H1 (cell line): Measurements from ENCODE around the gene CTNNBL1. TPM values are rescaled to one million over a fixed set of nuclear protein-coding genes. Genes with fewer than 3 reads are reported as not detected.

Experiments
- RAD21 ChIP-seq, 2 experiments: IDR thresholded peaks in 1 of 2; conservative IDR thresholded peaks in 1 of 2; 2 replicates each; pipeline ENCODE4 v1.6.1; 2011; ENCODE audit warnings: low read depth in 2 of 2, low read length in 2 of 2, improper control_type of control experiment in 1 of 2, inconsistent platforms in 1 of 2, mild to moderate bottlenecking in 1 of 2, moderate library complexity in 1 of 2
- polyA plus RNA-seq, 7 experiments: library from polyadenylated mRNA; depleted of rRNA in 3 of 7; stranded (reverse) in 5 of 7; unstranded in 2 of 7; fragments of >200 nt in 5 of 7; fragments of 200-250 nt in 2 of 7; gene quantifications; 1 replicate in 5 of 7; 2 replicates in 1 of 7; 4 replicates in 1 of 7; pipeline versions ENCODE4 v1.2.1 to v1.2.3, GENCODE V29; 2011 to 2013; ENCODE audit warnings: missing spikeins in 2 of 7, mixed read lengths in 2 of 7
- total RNA-seq: library from RNA; stranded (reverse); fragmentation: NEBNext Ultra II Directional; extraction: Animal tissue kit (Norgen Biotek cat#: 25700); gene quantifications from 2 replicates; pipeline ENCODE4 v1.2.1, GENCODE V29; 2021
- TF ChIP-seq, protein P1 (sequence below): IDR thresholded peaks from 2 replicates; pipeline ENCODE4 v1.6.1; 2011; ENCODE audit warnings: low read depth, mild to moderate bottlenecking, low read length; ENCODE audit not compliant: insufficient read depth

Gene CTNNBL1
- total and polyA plus RNA-seq, 2 of the 8 experiments (the other 6 are each of a cell fraction or from before 2014, with no cell fraction given): 19.6 to 81.6 TPM

DNA sequence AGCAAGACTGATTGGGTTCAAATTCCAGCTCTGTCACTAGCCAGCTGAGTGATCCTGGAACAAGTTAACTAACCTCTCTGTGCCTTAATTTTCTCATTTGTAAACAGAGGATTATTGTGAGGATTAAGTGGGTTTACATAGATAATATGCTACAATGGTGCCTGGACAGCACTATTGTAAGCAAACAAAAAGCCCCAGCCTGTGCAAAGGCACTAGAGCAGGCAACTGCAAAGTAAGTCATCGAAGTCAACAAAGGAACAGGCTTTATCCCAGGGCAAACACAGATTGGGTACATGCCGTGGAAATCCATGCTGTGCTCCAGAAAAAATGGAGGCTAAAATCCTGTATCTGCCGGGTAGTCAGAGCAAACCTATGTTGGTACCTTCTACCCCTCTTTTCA, 43.2 kb upstream of the CTNNBL1 start (continued):
- no peak for TF ChIP-seq RAD21 (IDR thresholded peaks at IDR 0.05 in 1 of 2, conservative IDR thresholded peaks at IDR 0.05 in 1 of 2; ENCODE audit: low read depth in 2 of 2, low read length in 2 of 2)
- TF ChIP-seq, protein P1, sequence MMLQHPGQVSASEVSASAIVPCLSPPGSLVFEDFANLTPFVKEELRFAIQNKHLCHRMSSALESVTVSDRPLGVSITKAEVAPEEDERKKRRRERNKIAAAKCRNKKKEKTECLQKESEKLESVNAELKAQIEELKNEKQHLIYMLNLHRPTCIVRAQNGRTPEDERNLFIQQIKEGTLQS: no peak
- TF ChIP-seq, all 59 proteins: peak for 0
